ENCODE data around the gene ALX3. TPM values are rescaled to one million over a fixed set of nuclear protein-coding genes. Genes with fewer than 3 reads are reported as not detected.

Gene ALX3
- total and polyA plus RNA-seq, 7 donors: 0.13 TPM; not detected in 6

GRCh38 chr1:110063781-110064180, 6.7 kb downstream of the ALX3 start:
- Histone ChIP-seq H3K4me1 (peaks cover 0 to 13% (median 12%) of the 10 kb centered on the region in 4 donors), H3K9me3 (no peaks in the 10 kb centered on the region), H3K27ac (no peak overlapping the region), H3K36me3 (peaks cover 0 to 2% (median 0%) of the 10 kb centered on the region in 4 donors), H3K4me3 (no peak overlapping the region), H3K27me3 (peaks cover 14 to 23% (median 23%) of the 10 kb centered on the region in 3 donors)
- intact Hi-C loops (cut with DNase I): no loop called here
- DNase-seq: no peak
- TF ChIP-seq CTCF (IDR thresholded peaks at IDR 0.05) (no peak), POLR2AphosphoS5 (IDR thresholded peaks at IDR 0.05) (no peak), POLR2A (IDR thresholded peaks at IDR 0.05) (no peak), EP300 (IDR thresholded peaks at IDR 0.05) (no peak)
- 67 to 88% methylated on average over 4 of the region's 4 CpGs for WGBS, 2 donors

GRCh38 chr1:110062612-110063011, 7.9 kb downstream of the ALX3 start:
- Histone ChIP-seq H3K4me1 (peaks cover 0 to 8% (median 4%) of the 10 kb centered on the region in 4 donors), H3K36me3 (peaks cover 0 to 14% (median 2%) of the 10 kb centered on the region in 4 donors), H3K4me3 (no peak overlapping the region), H3K27me3 (peaks cover 4 to 11% (median 11%) of the 10 kb centered on the region in 3 donors), H3K9me3 (no peaks in the 10 kb centered on the region), H3K27ac (no peak overlapping the region)
- intact Hi-C loops (cut with DNase I): no loop called here
- 81 to 96% methylated on average over 2 of the region's 2 CpGs for WGBS, 2 donors
- no peak for TF ChIP-seq POLR2AphosphoS5 (IDR thresholded peaks at IDR 0.05)
- no peak for TF ChIP-seq EP300 (IDR thresholded peaks at IDR 0.05)
- no peak for TF ChIP-seq POLR2A (IDR thresholded peaks at IDR 0.05)
- no peak for TF ChIP-seq CTCF (IDR thresholded peaks at IDR 0.05)
- DNase-seq: no peak

- WGBS, 2 donors: 96% methylated on average over 10 of the region's 10 CpGs
- Histone ChIP-seq H3K9me3 (no peaks in the 10 kb centered on the region), H3K4me1 (peaks cover 0 to 19% (median 12%) of the 10 kb centered on the region in 4 donors), H3K27ac (no peak overlapping the region), H3K27me3 (no peaks in the 10 kb centered on the region), H3K36me3 (peaks cover 0 to 27% (median 5%) of the 10 kb centered on the region in 4 donors), H3K4me3 (no peak overlapping the region)
- no peak for DNase-seq
- intact Hi-C loops (cut with DNase I): no loop called here
- TF ChIP-seq EP300 (IDR thresholded peaks at IDR 0.05) (no peak), POLR2AphosphoS5 (IDR thresholded peaks at IDR 0.05) (no peak), CTCF (IDR thresholded peaks at IDR 0.05) (no peak), POLR2A (IDR thresholded peaks at IDR 0.05) (no peak)
Measured at GRCh38 chr1:110061341-110061740, 9.1 kb downstream of the ALX3 start.

GRCh38 chr1:110060662-110061060, 9.8 kb downstream of the ALX3 start:
- no peak overlapping the region for H3K4me3 ChIP-seq
- DNase-seq: no peak
- H3K27ac ChIP-seq: no peak overlapping the region
- H3K27me3 ChIP-seq: no peaks in the 10 kb centered on the region
- peaks cover 0 to 26% (median 17%) of the 10 kb centered on the region in 4 donors for H3K4me1 ChIP-seq
- 96 to 98% methylated on average over 7 of the region's 7 CpGs for WGBS, 2 donors
- intact Hi-C loops (cut with DNase I): no loop called here
- TF ChIP-seq EP300 (IDR thresholded peaks at IDR 0.05) (no peak), POLR2A (IDR thresholded peaks at IDR 0.05) (no peak), CTCF (IDR thresholded peaks at IDR 0.05) (no peak), POLR2AphosphoS5 (IDR thresholded peaks at IDR 0.05) (no peak)
- H3K9me3 ChIP-seq: no peaks in the 10 kb centered on the region
- peaks cover 0 to 34% (median 5%) of the 10 kb centered on the region in 4 donors for H3K36me3 ChIP-seq

All from sigmoid colon (tissue), 7 donors.